B cell (primary cell): ENCODE results near the gene CXXC5. TPM values are rescaled to one million over a fixed set of nuclear protein-coding genes. Genes with fewer than 3 reads are reported as not detected.

Experiments used
- ATAC-seq: fragments of 200-7000 bp; cut with Tn5 transposase; one replicate; pipeline ENCODE4 v1.10.0; 2021; ENCODE audit warnings: low read depth, mild to moderate bottlenecking, moderate number of reproducible peaks, moderate library complexity
- CTCF ChIA-PET: fragments of 350-600 bp; sonication (Branson Sonifier 250); formaldehyde crosslinking; loops from one replicate; lab custom pipeline; 2021; ENCODE audit warnings: antibody characterized with exemption, inconsistent platforms; lab: Charles Lee
- POLR2A ChIA-PET: fragments of 350-600 bp; sonication (Branson Sonifier 250); formaldehyde crosslinking; loops from one replicate; lab custom pipeline; 2021; ENCODE audit warnings: antibody characterized with exemption; lab: Charles Lee
- DNase-seq: peaks from one replicate; pipeline ENCODE4 v3.0.0; 2013
- H2AFZ ChIP-seq: 2 replicates; pipeline ENCODE4 v1.6.1; 2012; ENCODE audit warnings: mild to moderate bottlenecking, low read depth, low read length; ENCODE audit not compliant: insufficient read depth, poor library complexity, severe bottlenecking
- H3K27ac ChIP-seq, 2 donors: 1 replicate in 1 of 2; 2 replicates in 1 of 2; pipeline ENCODE4 v1.5.1; 2012 to 2013; ENCODE audit warnings: low read length in 2 of 2, mild to moderate bottlenecking in 2 of 2, moderate library complexity in 1 of 2
- H3K27me3 ChIP-seq, 4 experiments: fragments of 200-600 bp in 1 of 4; sonication (generic) in 1 of 4; replicated peaks in 1 of 4; 1 replicate in 2 of 4; 2 replicates in 2 of 4; pipeline versions ENCODE4 v1.6.1 to v1.7.0; 2013 to 2016; ENCODE audit warnings: low read length in 3 of 4, mild to moderate bottlenecking in 2 of 4, mixed read lengths in 1 of 4, moderate library complexity in 1 of 4; ENCODE audit not compliant: insufficient read depth in 4 of 4, control insufficient read depth in 3 of 4; ENCODE audit errors: control extremely low read depth in 1 of 4
- H3K36me3 ChIP-seq, 2 experiments: replicated peaks in 1 of 2; 1 replicate in 1 of 2; 2 replicates in 1 of 2; pipeline versions ENCODE4 v1.6.1 to v1.7.1; 2013; ENCODE audit warnings: low read length in 1 of 2; ENCODE audit not compliant: insufficient read depth in 2 of 2, control insufficient read depth in 1 of 2; ENCODE audit errors: control extremely low read depth in 1 of 2, extremely low read depth in 1 of 2
- H3K4me1 ChIP-seq, 2 donors: fragments of 200-600 bp in 1 of 2; sonication (generic) in 1 of 2; 1 replicate in 1 of 2; 2 replicates in 1 of 2; pipeline versions ENCODE4 v1.5.1 to v1.6.1; 2013 to 2017; ENCODE audit warnings: low read length in 2 of 2; ENCODE audit not compliant: control insufficient read depth in 2 of 2, insufficient read depth in 2 of 2
- H3K4me2 ChIP-seq: replicated peaks from 2 replicates; pipeline ENCODE3; 2012; ENCODE audit warnings: mild to moderate bottlenecking, low read depth, low read length; ENCODE audit not compliant: poor library complexity, severe bottlenecking
- H3K4me3 ChIP-seq, 5 experiments: fragments of 200-600 bp in 1 of 5; sonication (generic) in 1 of 5; 1 replicate in 3 of 5; 2 replicates in 2 of 5; pipeline versions ENCODE4 v1.5.1 to v1.7.0; 2011 to 2016; ENCODE audit warnings: low read length in 4 of 5, mild to moderate bottlenecking in 4 of 5, low read depth in 2 of 5, control low read depth in 1 of 5, moderate library complexity in 1 of 5; ENCODE audit not compliant: insufficient read depth in 1 of 5; ENCODE audit errors: control extremely low read depth in 1 of 5, extremely low read depth in 1 of 5
- H3K79me2 ChIP-seq: fragments of 200-600 bp; sonication (generic); one replicate; pipeline ENCODE4 v1.6.0; 2016; ENCODE audit warnings: low read length; ENCODE audit not compliant: control insufficient read depth, insufficient read depth
- H3K9ac ChIP-seq: fragments of 200-600 bp; sonication (generic); 2 replicates; pipeline ENCODE4 v1.6.1; 2017; ENCODE audit warnings: mild to moderate bottlenecking, low read length, moderate library complexity
- H3K9me3 ChIP-seq, 3 donors: one replicate each; pipeline versions ENCODE4 v1.6.1 to v1.7.1; 2013; ENCODE audit warnings: low read length in 2 of 3; ENCODE audit not compliant: control insufficient read depth in 2 of 3, insufficient read depth in 1 of 3; ENCODE audit errors: control extremely low read depth in 1 of 3
- H4K20me1 ChIP-seq: 2 replicates; pipeline ENCODE4 v1.6.0; 2012; ENCODE audit warnings: mild to moderate bottlenecking, low read length; ENCODE audit not compliant: insufficient read depth, control insufficient read depth, poor library complexity, severe bottlenecking
- H3K27ac Mint-ChIP-seq: one replicate; pipeline ENCODE4 v1.8.0; 2021; ENCODE audit warnings: mixed read lengths
- H3K27me3 Mint-ChIP-seq: one replicate; pipeline ENCODE4 v1.8.0; 2021; ENCODE audit warnings: mixed read lengths
- H3K4me1 Mint-ChIP-seq: one replicate; pipeline ENCODE4 v1.8.0; 2021; ENCODE audit warnings: mixed read lengths
- H3K4me3 Mint-ChIP-seq: one replicate; pipeline ENCODE4 v1.8.0; 2021; ENCODE audit warnings: mixed read lengths
- H3K9me3 Mint-ChIP-seq: one replicate; pipeline ENCODE4 v1.8.0; 2022; ENCODE audit warnings: mixed read lengths; ENCODE audit not compliant: insufficient read depth
- CTCF ChIP-seq: fragments of 200-600 bp; IDR thresholded peaks from one replicate; pipeline ENCODE4 v1.8.0; 2022; ENCODE audit warnings: antibody characterized with exemption, mild to moderate bottlenecking
- EZH2 ChIP-seq: IDR thresholded peaks from 2 replicates; pipeline ENCODE4 v1.6.1; 2012; ENCODE audit warnings: borderline replicate concordance, low read depth, mild to moderate bottlenecking, moderate library complexity, low read length; ENCODE audit not compliant: insufficient read depth, poor library complexity, severe bottlenecking
- WGBS: methylation state at CpG from one replicate; pipeline ENCODE4 v1.1.5; 2013; ENCODE audit warnings: missing lambda C conversion rate; ENCODE audit not compliant: insufficient coverage; 5-methylcytosine and 5-hydroxymethylcytosine counted together
- intact Hi-C: fragments of 100-400 bp; cut with micrococcal nuclease; formaldehyde crosslinking; loops from one replicate; pipeline ENCODE4 v1.10.0; 2022
- polyA plus RNA-seq: library from polyadenylated mRNA; depleted of rRNA; stranded (reverse); fragments of >200 nt; gene quantifications from 2 replicates; pipeline ENCODE4 v1.2.3, GENCODE V29; 2012
- total RNA-seq, 2 donors: library from RNA; stranded (reverse); fragments of 120-200 nt in 1 of 2; gene quantifications; 1 replicate in 1 of 2; 2 replicates in 1 of 2; pipeline versions ENCODE4 v1.2.3 to v1.2.4, GENCODE V29; 2013 to 2022

The CXXC5 gene
- total and polyA plus RNA-seq, 2 donors (not counting 1 experiment from before 2014, with no cell fraction given): 126 to 143 TPM

DNA sequence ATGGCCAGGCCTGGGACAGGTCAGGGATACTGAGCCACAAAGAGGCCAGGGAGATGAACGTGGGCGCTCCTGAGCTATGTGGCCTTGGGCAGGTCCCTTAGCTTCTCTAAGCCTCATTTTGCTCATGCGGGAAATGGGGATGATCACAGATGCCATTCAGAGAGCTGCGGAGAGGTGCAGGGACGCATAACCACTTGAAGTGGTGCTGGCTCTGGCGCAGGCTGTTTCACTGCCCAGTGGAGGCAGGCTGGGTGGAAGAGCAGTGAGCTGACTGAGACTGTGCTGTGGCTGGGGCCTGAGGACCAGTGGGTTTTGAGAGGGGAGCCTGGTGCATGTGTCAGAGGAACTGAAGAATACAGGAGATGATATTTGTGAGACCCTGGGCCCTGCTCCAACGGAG lies 18.4 kb downstream of the CXXC5 start:
- H3K4me3 Mint-ChIP-seq: peak overlapping the region; percentile 77
- H3K27ac Mint-ChIP-seq: peak overlapping the region; percentile 99
- POLR2A ChIA-PET: interaction anchor here (0.6 to 9.7 kb wide), 8 partner anchors 8 to 203 kb away, joined by 3 to 266 read pairs (median 4); partner anchors contain the start of gene CXXC5

More for the DNA sequence above, 18.4 kb downstream of the CXXC5 start:
- intact Hi-C loops: no loop called here
- Mint-ChIP-seq H3K9me3 (no peaks in the 10 kb centered on the region), H3K4me1 (peaks cover 93% of the 10 kb centered on the region), H3K27me3 (no peaks in the 10 kb centered on the region)
- Histone ChIP-seq H3K9me3 (no peaks in the 10 kb centered on the region), H3K36me3 (peaks cover 0 to 46% of the 10 kb centered on the region in 2 experiments), H3K4me1 (peaks cover 94 to 98% of the 10 kb centered on the region in 2 donors), H3K4me3 (peak overlapping the region in 1 of 5 experiments; percentile 71), H3K9ac (peak overlapping the region; percentile 70), H4K20me1 (peaks cover 95% of the 10 kb centered on the region), H2AFZ (no peak overlapping the region), H3K4me2 (peak overlapping the region; percentile 94), H3K27me3 (no peaks in the 10 kb centered on the region), H3K27ac (peak overlapping the region; percentile 89 to 90), H3K79me2 (peaks cover 100% of the 10 kb centered on the region)
- TF ChIP-seq CTCF (no peak), EZH2 (no peak)
- peak; percentile 26 for DNase-seq
- no peak for ATAC-seq
- 70% methylated on average over 7 of the region's 7 CpGs for WGBS
- CTCF ChIA-PET: interaction anchor here (1.4 to 11.4 kb wide), 6 partner anchors 12 to 99 kb away, joined by 4 to 215 read pairs (median 12); partner anchors contain the start of gene CXXC5
